Body of pancreas (tissue), 4 donors: ENCODE measurements around the gene IBTK. TPM values are rescaled to one million over a fixed set of nuclear protein-coding genes. Genes with fewer than 3 reads are reported as not detected.

Experiments
- ATAC-seq: fragments of 150-250 bp; one replicate; pipeline ENCODE4 v1.9.1; 2016
- DNase-seq, 4 donors: peaks; one replicate each; pipeline ENCODE4 v3.0.0-alpha.2; 2019
- H3K27ac ChIP-seq, 4 donors: fragments of 200-600 bp; sonication (generic); 1 replicate in 3 of 4; 2 replicates in 1 of 4; pipeline versions ENCODE4 v1.5.1 to v1.6.1; 2016 to 2019; ENCODE audit warnings: mild to moderate bottlenecking in 1 of 4, mixed read lengths in 1 of 4, moderate library complexity in 1 of 4
- H3K27me3 ChIP-seq, 2 donors: fragments of 200-600 bp; sonication (generic); one replicate each; pipeline ENCODE4 v1.6.0; 2016; ENCODE audit warnings: mild to moderate bottlenecking in 1 of 2
- H3K36me3 ChIP-seq, 2 donors: fragments of 200-600 bp; sonication (generic); replicated peaks in 1 of 2; 2 replicates each; pipeline ENCODE4 v1.5.1; 2016; ENCODE audit warnings: low read depth in 2 of 2; ENCODE audit not compliant: insufficient read depth in 1 of 2
- H3K4me1 ChIP-seq: fragments of 200-600 bp; sonication (generic); one replicate; pipeline ENCODE4 v1.6.0; 2016
- H3K4me3 ChIP-seq, 2 donors: fragments of 200-600 bp; sonication (generic); 1 replicate in 1 of 2; 2 replicates in 1 of 2; pipeline ENCODE4 v1.5.1; 2016 to 2019
- H3K9me3 ChIP-seq, 3 donors: fragments of 200-600 bp; sonication (generic); 1 replicate in 2 of 3; 2 replicates in 1 of 3; pipeline ENCODE4 v1.5.1; 2016
- POLR2A ChIP-seq, 3 donors: fragments of 450-650 bp; IDR thresholded peaks; one replicate each; pipeline ENCODE4 v1.6.1; 2016; ENCODE audit warnings: antibody characterized with exemption in 3 of 3, mild to moderate bottlenecking in 2 of 3
- WGBS, 2 donors: methylation state at CpG; one replicate each; pipeline ENCODE4 v1.1.5; 2017; 5-methylcytosine and 5-hydroxymethylcytosine counted together
- intact Hi-C: fragments of 100-400 bp; cut with DNase I; formaldehyde crosslinking; loops from one replicate; pipeline ENCODE4 v1.15.1; 2023
- total RNA-seq, 2 donors: library from RNA; depleted of rRNA; stranded (reverse); fragments of >200 nt; gene quantifications; one replicate each; pipeline ENCODE4 v1.1.0, GENCODE V29; 2016
- TF ChIP-seq, protein P1 (sequence below), 7 experiments: fragments of 450-650 bp in 4 of 7; fragments of 200-600 bp in 3 of 7; sonication (generic) in 3 of 7; IDR thresholded peaks; one replicate each; pipeline ENCODE4 v1.5.1; 2016 to 2019; ENCODE audit warnings: antibody characterized with exemption in 7 of 7

The IBTK gene
- total RNA-seq, 2 donors from 2014 or later: 18.8 to 27.2 TPM

DNA sequence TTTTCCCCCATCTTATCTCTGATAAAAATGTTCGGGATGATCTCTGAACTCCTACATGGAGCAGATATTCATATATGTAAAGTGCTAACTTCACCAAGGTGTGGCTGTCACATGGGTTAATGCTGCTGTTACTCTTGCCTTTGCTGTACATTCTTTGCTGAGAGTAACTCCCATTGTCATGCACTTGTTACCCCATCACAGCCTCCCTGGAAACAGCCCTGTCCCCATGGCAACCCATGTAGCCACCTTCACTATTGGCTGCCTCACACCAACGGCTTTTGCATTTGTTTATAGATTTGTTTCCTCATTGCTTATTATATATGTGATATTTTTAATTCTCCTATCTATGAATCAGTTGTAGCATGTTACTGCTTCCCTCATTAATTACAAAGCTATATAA is 17.3 kb upstream of the IBTK start:
- Histone ChIP-seq H3K4me3 (no peak overlapping the region), H3K27me3 (no peaks in the 10 kb centered on the region), H3K4me1 (no peaks in the 10 kb centered on the region), H3K9me3 (no peaks in the 10 kb centered on the region), H3K27ac (no peak overlapping the region), H3K36me3 (no peaks in the 10 kb centered on the region)
- 49 to 70% methylated on average over 2 of the region's 2 CpGs for WGBS, 2 donors
- intact Hi-C loops: no loop called here
- TF ChIP-seq, protein P1, sequence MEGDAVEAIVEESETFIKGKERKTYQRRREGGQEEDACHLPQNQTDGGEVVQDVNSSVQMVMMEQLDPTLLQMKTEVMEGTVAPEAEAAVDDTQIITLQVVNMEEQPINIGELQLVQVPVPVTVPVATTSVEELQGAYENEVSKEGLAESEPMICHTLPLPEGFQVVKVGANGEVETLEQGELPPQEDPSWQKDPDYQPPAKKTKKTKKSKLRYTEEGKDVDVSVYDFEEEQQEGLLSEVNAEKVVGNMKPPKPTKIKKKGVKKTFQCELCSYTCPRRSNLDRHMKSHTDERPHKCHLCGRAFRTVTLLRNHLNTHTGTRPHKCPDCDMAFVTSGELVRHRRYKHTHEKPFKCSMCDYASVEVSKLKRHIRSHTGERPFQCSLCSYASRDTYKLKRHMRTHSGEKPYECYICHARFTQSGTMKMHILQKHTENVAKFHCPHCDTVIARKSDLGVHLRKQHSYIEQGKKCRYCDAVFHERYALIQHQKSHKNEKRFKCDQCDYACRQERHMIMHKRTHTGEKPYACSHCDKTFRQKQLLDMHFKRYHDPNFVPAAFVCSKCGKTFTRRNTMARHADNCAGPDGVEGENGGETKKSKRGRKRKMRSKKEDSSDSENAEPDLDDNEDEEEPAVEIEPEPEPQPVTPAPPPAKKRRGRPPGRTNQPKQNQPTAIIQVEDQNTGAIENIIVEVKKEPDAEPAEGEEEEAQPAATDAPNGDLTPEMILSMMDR (IDR thresholded peaks at IDR 0.05): no peak
- no peak for TF ChIP-seq POLR2A (IDR thresholded peaks at IDR 0.05)
- no peak for ATAC-seq
- no peak for DNase-seq

DNA sequence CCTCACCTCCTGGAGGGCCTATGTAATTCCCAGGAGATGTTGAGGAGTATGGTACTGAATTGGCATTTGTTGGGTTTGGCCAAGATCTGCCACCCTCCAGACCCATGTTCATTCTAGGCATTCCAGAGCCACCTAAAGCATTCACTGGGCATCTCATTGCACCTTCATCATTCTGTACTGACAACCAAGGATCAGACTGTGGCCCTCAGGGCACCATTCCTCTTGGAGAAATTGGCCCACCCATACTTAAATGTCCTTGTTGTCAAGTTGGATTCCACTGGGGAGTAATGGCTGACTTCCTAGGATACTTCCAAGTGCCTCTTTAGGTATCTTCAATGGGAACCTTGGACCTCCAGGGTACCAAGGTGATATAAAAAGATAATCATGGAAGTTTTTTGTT is 16.8 kb upstream of the IBTK start:
- TF ChIP-seq, protein P1 (IDR thresholded peaks at IDR 0.05): no peak
- TF ChIP-seq POLR2A (IDR thresholded peaks at IDR 0.05): no peak
- H3K36me3 ChIP-seq: no peaks in the 10 kb centered on the region
- ATAC-seq (no peak), DNase-seq (no peak)
- H3K27me3 ChIP-seq: no peaks in the 10 kb centered on the region
- no peak overlapping the region for H3K4me3 ChIP-seq
- no peaks in the 10 kb centered on the region for H3K9me3 ChIP-seq
- H3K27ac ChIP-seq: no peak overlapping the region
- H3K4me1 ChIP-seq: no peaks in the 10 kb centered on the region
- intact Hi-C loops: no loop called here

DNA sequence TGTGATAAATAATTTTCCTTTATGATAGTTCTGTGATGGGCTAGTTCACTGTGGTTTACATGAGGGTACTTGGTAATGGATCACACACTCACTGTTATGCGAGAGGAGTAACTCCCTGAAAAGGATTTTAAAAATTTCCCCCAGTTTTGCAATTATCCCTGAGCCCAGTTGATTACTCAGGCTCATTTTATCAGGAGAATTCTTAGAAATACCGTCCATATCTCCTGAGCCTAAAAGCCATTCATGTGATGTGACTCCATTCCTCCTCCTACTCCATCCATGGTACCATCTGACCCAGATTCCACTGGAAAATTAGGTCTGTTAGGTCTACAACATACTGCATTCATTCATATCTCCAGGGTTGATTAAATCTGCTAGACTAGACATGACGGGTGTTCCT is 16.4 kb upstream of the IBTK start:
- no peaks in the 10 kb centered on the region for H3K4me1 ChIP-seq
- no peak overlapping the region for H3K27ac ChIP-seq
- WGBS, 2 donors: 81 to 85% methylated on average over 3 of the region's 3 CpGs
- no peaks in the 10 kb centered on the region for H3K27me3 ChIP-seq
- DNase-seq: no peak
- TF ChIP-seq, protein P1 (IDR thresholded peaks at IDR 0.05): no peak
- no peak for TF ChIP-seq POLR2A (IDR thresholded peaks at IDR 0.05)
- ATAC-seq: no peak
- H3K36me3 ChIP-seq: no peaks in the 10 kb centered on the region
- no peak overlapping the region for H3K4me3 ChIP-seq
- intact Hi-C loops: no loop called here
- H3K9me3 ChIP-seq: no peaks in the 10 kb centered on the region

DNA sequence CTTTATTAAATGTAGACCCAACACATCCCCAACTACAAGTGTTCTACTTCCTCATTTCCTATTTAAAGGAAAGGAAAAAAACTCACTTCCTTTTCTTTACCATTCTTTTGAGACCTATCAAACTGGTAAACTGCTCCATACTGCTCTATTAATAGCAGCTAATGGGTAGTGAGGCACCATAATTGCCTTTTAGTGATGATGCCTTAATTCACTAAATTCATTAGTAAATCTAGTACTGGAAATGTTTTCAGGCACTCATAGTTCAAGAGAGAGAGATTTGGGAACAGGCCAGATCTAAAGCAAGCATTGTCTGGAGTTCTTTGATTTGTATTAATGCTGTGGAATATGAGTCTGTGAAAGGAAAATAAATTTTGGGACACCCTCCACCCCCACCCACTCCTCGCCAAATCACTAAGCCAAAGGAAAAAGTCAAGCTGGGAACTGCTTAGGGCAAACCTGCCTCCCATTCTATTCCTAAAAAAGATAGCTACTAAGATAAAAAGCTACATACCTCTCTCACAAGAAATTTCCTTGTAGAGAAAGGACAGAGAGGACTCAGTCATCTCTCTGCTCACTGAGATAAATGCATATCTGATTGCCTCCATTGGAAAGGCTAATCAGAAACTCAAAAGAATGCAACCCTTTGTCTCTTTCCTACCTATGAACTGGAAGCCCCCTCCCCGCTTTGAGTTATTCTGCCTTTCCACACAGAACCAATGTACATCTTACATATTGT is 13.6 kb upstream of the IBTK start:
- no peak for DNase-seq
- no peak for ATAC-seq
- H3K4me1 ChIP-seq: no peaks in the 10 kb centered on the region
- H3K27ac ChIP-seq: no peak overlapping the region
- no peaks in the 10 kb centered on the region for H3K36me3 ChIP-seq
- intact Hi-C loops: no loop called here
- no peak overlapping the region for H3K4me3 ChIP-seq
- no peak for TF ChIP-seq POLR2A (IDR thresholded peaks at IDR 0.05)
- TF ChIP-seq, protein P1 (IDR thresholded peaks at IDR 0.05): no peak
- 77 to 93% methylated on average over 2 of the region's 2 CpGs for WGBS, 2 donors
- H3K9me3 ChIP-seq: no peaks in the 10 kb centered on the region
- H3K27me3 ChIP-seq: no peaks in the 10 kb centered on the region

DNA sequence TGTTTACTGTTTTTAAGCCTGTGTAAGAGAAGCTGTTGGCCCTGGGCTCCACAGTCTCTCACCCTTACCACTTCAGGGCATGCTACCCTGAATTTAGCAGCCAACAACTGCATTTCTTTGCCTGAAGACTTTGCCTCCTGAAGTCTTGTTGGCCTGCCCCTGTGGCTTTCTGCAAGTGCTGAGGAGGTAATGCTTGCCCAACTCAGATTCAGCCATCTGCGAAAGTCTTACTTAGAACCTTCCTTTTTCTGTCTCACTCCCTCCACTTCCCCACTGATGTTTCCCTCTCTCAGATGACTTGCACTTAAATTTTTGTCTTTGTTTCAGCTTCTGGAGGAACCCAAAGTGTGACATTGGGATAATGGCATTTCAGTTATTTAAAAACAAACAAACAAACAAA is 11.8 kb upstream of the IBTK start:
- Histone ChIP-seq H3K4me3 (no peak overlapping the region), H3K4me1 (no peaks in the 10 kb centered on the region), H3K36me3 (no peaks in the 10 kb centered on the region), H3K27ac (no peak overlapping the region), H3K27me3 (no peaks in the 10 kb centered on the region), H3K9me3 (no peaks in the 10 kb centered on the region)
- DNase-seq (no peak), ATAC-seq (no peak)
- WGBS, 2 donors: 84 to 100% methylated on average over 1 of the region's 1 CpG
- TF ChIP-seq POLR2A (IDR thresholded peaks at IDR 0.05): no peak
- TF ChIP-seq, protein P1 (IDR thresholded peaks at IDR 0.05): no peak
- intact Hi-C loops: no loop called here
